Activated CD4-positive, alpha-beta T cell treated with anti-CD3 and anti-CD28 coated beads, Interleukin-10, Interleukin-2, amounts not matched to agents 100 ng/mL and 50 ng/mL, durations not matched to agents 16 hours and 8 hours (primary cell): ENCODE measurements around the gene ANTKMT.
"Not testable (repeated sequence)": the region's sequence is repeated elsewhere in the genome, so short reads cannot be mapped to it uniquely, and the experiment has no call there.

Experiments
- DNase-seq: peaks from one replicate; pipeline ENCODE4 v3.0.0-alpha.2; 2020

The ANTKMT gene

GRCh38 chr16:746637-747036, 25.7 kb downstream of the ANTKMT start:
- no peak for DNase-seq

- no peak for DNase-seq
These were observed 27.2 kb downstream of the ANTKMT start for GRCh38 chr16:747978-748746.

GRCh38 chr16:749010-749409, 28.1 kb downstream of the ANTKMT start:
- no peak for DNase-seq

- DNase-seq = no peak
These were observed 29.5 kb downstream of the ANTKMT start for GRCh38 chr16:750485-750884.

- no peak for DNase-seq
These were observed 30.4 kb downstream of the ANTKMT start for GRCh38 chr16:751152-752006.

GRCh38 chr16:752007-752312, 31.0 kb downstream of the ANTKMT start:
- DNase-seq = no peak

GRCh38 chr16:754121-754607, 33.2 kb downstream of the ANTKMT start:
- DNase-seq = not testable (repeated sequence)

GRCh38 chr16:754656-755055, 33.7 kb downstream of the ANTKMT start:
- no peak for DNase-seq

GRCh38 chr16:756428-756827, 35.5 kb downstream of the ANTKMT start:
- no peak for DNase-seq

- no peak for DNase-seq
These were observed 38.4 kb downstream of the ANTKMT start for GRCh38 chr16:759110-759910.

GRCh38 chr16:760065-760464, 39.1 kb downstream of the ANTKMT start:
- DNase-seq = no peak

- no peak for DNase-seq
These were observed 39.8 kb downstream of the ANTKMT start, which contains the start of gene MSLN for GRCh38 chr16:760545-761343. Gene MSLN, plus strand, starts transcription at chr16:760734. Its CDS starts 1,947 bp downstream, at chr16:762681.

GRCh38 chr16:761625-762513, 40.9 kb downstream of the ANTKMT start:
- no peak for DNase-seq

- no peak for DNase-seq
These were observed 41.8 kb downstream of the ANTKMT start for GRCh38 chr16:762595-763268.

- DNase-seq = no peak
These were observed 42.6 kb downstream of the ANTKMT start for GRCh38 chr16:763369-764183.

GRCh38 chr16:764184-764750, 43.3 kb downstream of the ANTKMT start:
- no peak for DNase-seq

GRCh38 chr16:764848-765487, 44.0 kb downstream of the ANTKMT start:
- no peak for DNase-seq

GRCh38 chr16:765488-765865, 44.5 kb downstream of the ANTKMT start:
- no peak for DNase-seq
